ENCODE measurements around the gene BABAM2.

GRCh38 chr2:28382755-28383154 lies 492.2 kb downstream of the BABAM2 start:
- TF ChIP-seq, protein P1, sequence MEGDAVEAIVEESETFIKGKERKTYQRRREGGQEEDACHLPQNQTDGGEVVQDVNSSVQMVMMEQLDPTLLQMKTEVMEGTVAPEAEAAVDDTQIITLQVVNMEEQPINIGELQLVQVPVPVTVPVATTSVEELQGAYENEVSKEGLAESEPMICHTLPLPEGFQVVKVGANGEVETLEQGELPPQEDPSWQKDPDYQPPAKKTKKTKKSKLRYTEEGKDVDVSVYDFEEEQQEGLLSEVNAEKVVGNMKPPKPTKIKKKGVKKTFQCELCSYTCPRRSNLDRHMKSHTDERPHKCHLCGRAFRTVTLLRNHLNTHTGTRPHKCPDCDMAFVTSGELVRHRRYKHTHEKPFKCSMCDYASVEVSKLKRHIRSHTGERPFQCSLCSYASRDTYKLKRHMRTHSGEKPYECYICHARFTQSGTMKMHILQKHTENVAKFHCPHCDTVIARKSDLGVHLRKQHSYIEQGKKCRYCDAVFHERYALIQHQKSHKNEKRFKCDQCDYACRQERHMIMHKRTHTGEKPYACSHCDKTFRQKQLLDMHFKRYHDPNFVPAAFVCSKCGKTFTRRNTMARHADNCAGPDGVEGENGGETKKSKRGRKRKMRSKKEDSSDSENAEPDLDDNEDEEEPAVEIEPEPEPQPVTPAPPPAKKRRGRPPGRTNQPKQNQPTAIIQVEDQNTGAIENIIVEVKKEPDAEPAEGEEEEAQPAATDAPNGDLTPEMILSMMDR (conservative IDR thresholded peaks at IDR 0.05; ENCODE audit: low read length), result no peak
- no peak for TF ChIP-seq EZH2phosphoT487 (IDR thresholded peaks at IDR 0.05; ENCODE audit: borderline replicate concordance, low read depth, low read length)
